Body of pancreas (tissue), 4 donors: ENCODE results near the gene PSMG4. TPM values are rescaled to one million over a fixed set of nuclear protein-coding genes. Genes with fewer than 3 reads are reported as not detected.
A peak's percentile ranks its signal among the peaks of the same experiment; 100 is the strongest.
"Not testable (repeated sequence)": the region's sequence is repeated elsewhere in the genome, so short reads cannot be mapped to it uniquely, and the experiment has no call there.

Experiments
- ATAC-seq: fragments of 150-250 bp; one replicate; pipeline ENCODE4 v1.9.1; 2016
- DNase-seq, 4 donors: peaks; one replicate each; pipeline ENCODE4 v3.0.0-alpha.2; 2019
- H3K27ac ChIP-seq, 4 donors: fragments of 200-600 bp; sonication (generic); 1 replicate in 3 of 4; 2 replicates in 1 of 4; pipeline versions ENCODE4 v1.5.1 to v1.6.1; 2016 to 2019; ENCODE audit warnings: mild to moderate bottlenecking in 1 of 4, mixed read lengths in 1 of 4, moderate library complexity in 1 of 4
- H3K27me3 ChIP-seq, 2 donors: fragments of 200-600 bp; sonication (generic); one replicate each; pipeline ENCODE4 v1.6.0; 2016; ENCODE audit warnings: mild to moderate bottlenecking in 1 of 2
- H3K36me3 ChIP-seq, 2 donors: fragments of 200-600 bp; sonication (generic); replicated peaks in 1 of 2; 2 replicates each; pipeline ENCODE4 v1.5.1; 2016; ENCODE audit warnings: low read depth in 2 of 2; ENCODE audit not compliant: insufficient read depth in 1 of 2
- H3K4me1 ChIP-seq: fragments of 200-600 bp; sonication (generic); one replicate; pipeline ENCODE4 v1.6.0; 2016
- H3K4me3 ChIP-seq, 2 donors: fragments of 200-600 bp; sonication (generic); 1 replicate in 1 of 2; 2 replicates in 1 of 2; pipeline ENCODE4 v1.5.1; 2016 to 2019
- H3K9me3 ChIP-seq, 3 donors: fragments of 200-600 bp; sonication (generic); 1 replicate in 2 of 3; 2 replicates in 1 of 3; pipeline ENCODE4 v1.5.1; 2016
- POLR2A ChIP-seq, 3 donors: fragments of 450-650 bp; IDR thresholded peaks; one replicate each; pipeline ENCODE4 v1.6.1; 2016; ENCODE audit warnings: antibody characterized with exemption in 3 of 3, mild to moderate bottlenecking in 2 of 3
- WGBS, 2 donors: methylation state at CpG; one replicate each; pipeline ENCODE4 v1.1.5; 2017; 5-methylcytosine and 5-hydroxymethylcytosine counted together
- intact Hi-C: fragments of 100-400 bp; cut with DNase I; formaldehyde crosslinking; loops from one replicate; pipeline ENCODE4 v1.15.1; 2023
- total RNA-seq, 2 donors: library from RNA; depleted of rRNA; stranded (reverse); fragments of >200 nt; gene quantifications; one replicate each; pipeline ENCODE4 v1.1.0, GENCODE V29; 2016
- TF ChIP-seq, protein P1 (sequence below), 7 experiments: fragments of 450-650 bp in 4 of 7; fragments of 200-600 bp in 3 of 7; sonication (generic) in 3 of 7; IDR thresholded peaks; one replicate each; pipeline ENCODE4 v1.5.1; 2016 to 2019; ENCODE audit warnings: antibody characterized with exemption in 7 of 7

Gene PSMG4
- total RNA-seq, 2 donors from 2014 or later = 10.9 to 11.2 TPM

DNA sequence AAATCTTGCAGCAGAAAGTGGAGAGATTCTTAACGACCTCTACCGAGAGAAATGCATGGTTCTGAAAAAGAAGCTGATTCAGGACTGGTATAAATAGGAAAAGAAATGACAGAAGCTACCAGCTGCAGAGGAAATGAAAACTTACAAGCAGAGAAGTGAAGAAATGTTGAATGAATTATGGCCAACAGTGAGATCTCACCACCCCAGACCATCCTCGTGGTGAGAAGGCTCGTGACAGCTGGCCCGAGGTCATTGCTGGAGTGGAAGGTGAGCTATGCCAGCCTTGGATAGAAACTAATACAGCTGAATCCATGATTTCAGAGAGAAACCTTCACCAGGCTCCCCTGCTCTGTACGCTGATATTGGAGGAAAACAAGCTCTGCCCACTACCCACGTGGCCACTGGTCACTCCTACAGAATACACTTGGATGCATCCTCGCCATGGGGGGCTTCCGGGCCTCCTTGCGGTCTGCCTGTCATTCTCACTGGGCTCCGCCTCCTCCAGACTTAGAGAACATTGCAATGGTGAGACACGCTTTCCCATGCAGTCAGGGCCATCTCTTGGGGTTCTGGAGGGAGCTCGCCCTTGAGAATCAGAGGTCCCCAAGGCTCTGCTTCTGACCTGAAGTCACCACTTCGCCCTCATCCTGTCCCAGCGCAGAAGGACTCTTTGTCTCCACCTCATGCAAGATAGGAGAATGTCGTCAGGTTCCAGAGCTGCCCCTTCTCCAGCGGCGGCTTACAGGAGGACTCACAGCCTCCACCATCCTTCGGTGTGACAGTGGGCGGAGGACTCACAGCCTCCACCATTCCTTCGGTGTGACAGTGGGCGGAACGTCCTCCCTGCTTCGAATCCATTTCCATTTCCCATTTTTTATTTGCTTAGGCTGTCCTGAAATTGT lies 20.7 kb upstream of the PSMG4 start:
- H3K27ac ChIP-seq = no peak overlapping the region
- DNase-seq (no peak), ATAC-seq (no peak)
- 77 to 79% methylated on average over 20 to 24 of the region's 24 CpGs for whole genome bisulfite sequencing, 2 donors
- intact Hi-C loops = no loop called here
- H3K4me1 ChIP-seq = no peaks in the 10 kb centered on the region
- no peaks in the 10 kb centered on the region for H3K9me3 ChIP-seq
- TF ChIP-seq, protein P1, sequence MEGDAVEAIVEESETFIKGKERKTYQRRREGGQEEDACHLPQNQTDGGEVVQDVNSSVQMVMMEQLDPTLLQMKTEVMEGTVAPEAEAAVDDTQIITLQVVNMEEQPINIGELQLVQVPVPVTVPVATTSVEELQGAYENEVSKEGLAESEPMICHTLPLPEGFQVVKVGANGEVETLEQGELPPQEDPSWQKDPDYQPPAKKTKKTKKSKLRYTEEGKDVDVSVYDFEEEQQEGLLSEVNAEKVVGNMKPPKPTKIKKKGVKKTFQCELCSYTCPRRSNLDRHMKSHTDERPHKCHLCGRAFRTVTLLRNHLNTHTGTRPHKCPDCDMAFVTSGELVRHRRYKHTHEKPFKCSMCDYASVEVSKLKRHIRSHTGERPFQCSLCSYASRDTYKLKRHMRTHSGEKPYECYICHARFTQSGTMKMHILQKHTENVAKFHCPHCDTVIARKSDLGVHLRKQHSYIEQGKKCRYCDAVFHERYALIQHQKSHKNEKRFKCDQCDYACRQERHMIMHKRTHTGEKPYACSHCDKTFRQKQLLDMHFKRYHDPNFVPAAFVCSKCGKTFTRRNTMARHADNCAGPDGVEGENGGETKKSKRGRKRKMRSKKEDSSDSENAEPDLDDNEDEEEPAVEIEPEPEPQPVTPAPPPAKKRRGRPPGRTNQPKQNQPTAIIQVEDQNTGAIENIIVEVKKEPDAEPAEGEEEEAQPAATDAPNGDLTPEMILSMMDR (IDR thresholded peaks at IDR 0.05) = no peak
- no peak for TF ChIP-seq POLR2A (IDR thresholded peaks at IDR 0.05)
- no peaks in the 10 kb centered on the region for H3K27me3 ChIP-seq
- H3K4me3 ChIP-seq = no peak overlapping the region
- no peaks in the 10 kb centered on the region for H3K36me3 ChIP-seq

DNA sequence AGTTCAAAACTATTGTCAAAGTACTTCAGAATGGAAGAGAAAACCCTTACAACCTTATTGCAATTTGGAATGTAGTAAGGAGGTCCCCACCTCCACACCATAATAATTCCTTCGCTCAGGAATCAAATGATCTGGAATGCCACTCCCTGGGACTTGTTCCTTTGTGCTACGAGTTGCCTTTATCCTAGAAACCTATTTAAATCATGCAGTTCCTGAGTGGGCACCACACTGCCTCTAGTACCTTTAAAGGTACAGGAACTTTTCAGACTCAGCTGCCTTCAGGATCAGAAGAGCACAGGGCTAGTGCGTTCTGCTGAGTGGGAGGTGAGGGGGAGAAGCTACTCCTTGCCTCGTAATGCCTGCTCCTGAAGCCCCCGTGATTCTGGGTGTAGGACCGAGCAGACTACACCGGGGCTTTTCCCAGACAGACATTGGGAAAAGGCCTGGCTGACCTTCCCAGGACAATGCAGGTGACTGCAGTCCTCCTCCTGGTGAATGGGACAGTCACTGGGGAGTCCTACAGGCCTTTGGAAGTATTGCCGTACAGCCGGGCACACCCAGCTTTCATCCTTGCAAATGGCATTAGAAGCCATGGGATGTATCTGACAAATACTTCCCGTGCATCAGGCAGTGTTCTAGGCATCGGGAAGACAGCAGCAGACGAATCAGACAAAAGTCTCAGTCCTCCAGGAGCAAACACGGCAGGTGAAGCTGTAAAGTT lies 19.5 kb upstream of the PSMG4 start:
- 57 to 76% methylated on average over 8 to 13 of the region's 13 CpGs for WGBS, 2 donors
- Histone ChIP-seq H3K27ac (no peak overlapping the region), H3K4me3 (no peak overlapping the region), H3K36me3 (no peaks in the 10 kb centered on the region), H3K27me3 (no peaks in the 10 kb centered on the region), H3K4me1 (no peaks in the 10 kb centered on the region), H3K9me3 (no peaks in the 10 kb centered on the region)
- no peak for ATAC-seq
- no peak for DNase-seq
- intact Hi-C loops = no loop called here
- TF ChIP-seq, protein P1 (IDR thresholded peaks at IDR 0.05) = peak in 4 of 7 experiments; percentile 14 to 39 (median 18)
- TF ChIP-seq POLR2A (IDR thresholded peaks at IDR 0.05) = no peak

DNA sequence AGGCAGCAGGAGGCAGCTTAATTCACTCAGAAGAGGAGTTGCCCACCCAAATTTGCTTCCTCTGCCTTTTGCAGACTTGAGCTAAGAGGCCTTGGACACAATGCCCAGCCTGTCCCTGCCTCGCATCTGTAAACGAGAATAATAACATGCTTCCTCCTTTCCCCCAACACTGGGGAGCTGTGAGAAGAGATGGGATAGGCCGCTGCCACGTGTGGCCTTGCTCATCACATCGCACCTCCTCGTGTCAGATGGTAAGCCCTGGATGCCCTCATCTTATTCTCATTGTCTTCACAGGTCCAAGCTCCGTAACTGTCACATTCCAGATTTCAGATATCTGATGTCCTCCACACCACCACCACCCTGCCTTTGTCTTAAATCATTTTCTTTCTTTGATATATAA lies 18.2 kb upstream of the PSMG4 start:
- no peaks in the 10 kb centered on the region for H3K27me3 ChIP-seq
- H3K27ac ChIP-seq = no peak overlapping the region
- H3K4me3 ChIP-seq = no peak overlapping the region
- ATAC-seq (no peak), DNase-seq (no peak)
- no peaks in the 10 kb centered on the region for H3K36me3 ChIP-seq
- no peaks in the 10 kb centered on the region for H3K4me1 ChIP-seq
- intact Hi-C loops = no loop called here
- no peaks in the 10 kb centered on the region for H3K9me3 ChIP-seq
- 74 to 81% methylated on average over 7 of the region's 7 CpGs for WGBS, 2 donors
- TF ChIP-seq, protein P1 (IDR thresholded peaks at IDR 0.05) = no peak
- TF ChIP-seq POLR2A (IDR thresholded peaks at IDR 0.05) = no peak

DNA sequence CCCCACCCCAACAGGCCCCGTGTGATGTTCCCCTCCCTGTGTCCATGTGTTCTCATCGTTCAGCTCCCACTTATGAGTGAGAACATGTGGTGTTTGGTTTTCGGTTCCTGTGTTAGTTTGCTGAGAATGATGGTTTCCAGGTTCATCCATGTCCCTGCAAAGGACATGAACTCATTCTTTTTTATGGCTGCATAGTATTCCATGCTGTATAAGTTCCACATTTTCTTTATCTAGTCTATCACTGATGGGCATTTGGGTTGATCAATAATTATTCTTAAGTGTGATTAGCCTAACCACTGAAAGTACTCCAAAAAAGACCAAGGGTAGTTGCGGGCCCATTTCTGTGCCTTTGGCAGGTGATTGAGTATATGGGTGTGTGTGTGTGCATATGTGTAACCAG lies 17.0 kb upstream of the PSMG4 start:
- ATAC-seq, H3K27me3 ChIP-seq, intact Hi-C loops, H3K27ac ChIP-seq, H3K4me1 ChIP-seq, H3K9me3 ChIP-seq, DNase-seq, H3K4me3 ChIP-seq, H3K36me3 ChIP-seq: not testable (repeated sequence)
- WGBS, 2 donors = 94 to 97% methylated on average over 4 of the region's 4 CpGs

DNA sequence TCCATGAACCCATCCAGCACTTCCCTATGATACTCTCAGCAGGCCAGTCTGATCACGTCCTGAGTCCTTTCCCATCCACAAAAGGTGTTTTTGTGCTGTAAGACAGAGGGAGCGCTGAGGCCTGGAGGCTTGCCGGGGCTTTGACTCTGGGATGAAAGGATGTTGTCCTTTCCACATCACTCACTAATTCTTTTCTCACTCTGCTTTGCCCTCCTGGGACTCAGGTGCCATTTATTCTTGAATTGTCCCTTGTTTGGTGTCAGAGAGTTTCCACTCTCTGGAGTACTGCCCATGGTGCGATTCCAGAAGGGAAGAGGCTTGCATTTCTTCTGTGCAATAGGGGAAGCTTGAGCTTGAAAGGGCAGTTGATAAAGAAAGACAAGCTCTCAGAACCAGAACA lies 16.0 kb upstream of the PSMG4 start:
- Histone ChIP-seq H3K36me3 (no peaks in the 10 kb centered on the region), H3K27ac (no peak overlapping the region), H3K4me1 (no peaks in the 10 kb centered on the region), H3K4me3 (no peak overlapping the region), H3K27me3 (no peaks in the 10 kb centered on the region), H3K9me3 (no peaks in the 10 kb centered on the region)
- intact Hi-C loops = no loop called here
- 88 to 95% methylated on average over 4 of the region's 4 CpGs for WGBS, 2 donors
- TF ChIP-seq, protein P1 (IDR thresholded peaks at IDR 0.05) = no peak
- DNase-seq (no peak), ATAC-seq (no peak)
